GM04504 (cell line): Measurements from ENCODE around the gene PRR7.

ENCODE experiments used
- DNase-seq: peaks from one replicate; pipeline ENCODE4 v3.0.0-alpha.2; 2012; ENCODE audit warnings: low read depth

Gene PRR7

DNA sequence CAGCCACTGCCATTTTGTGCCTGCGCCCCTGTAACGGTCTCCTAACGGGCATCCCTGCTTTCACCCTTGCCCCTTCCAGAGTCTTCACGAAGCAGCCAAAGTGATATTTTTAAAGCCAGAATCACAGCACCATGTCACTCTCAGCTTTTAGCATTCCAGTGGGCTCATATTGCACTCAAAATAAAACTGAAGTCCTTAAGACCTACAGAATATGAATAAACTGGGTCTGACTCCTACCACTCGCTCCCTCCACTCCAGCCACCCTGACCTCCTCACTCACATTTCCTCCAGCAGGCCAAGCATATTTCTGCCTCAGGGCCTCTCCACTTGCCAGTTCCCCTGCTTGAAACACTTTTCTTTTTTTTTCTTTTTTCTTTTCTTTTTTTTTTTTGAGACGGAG is 53.2 kb downstream of the PRR7 start:
- DNase-seq, result no peak

DNA sequence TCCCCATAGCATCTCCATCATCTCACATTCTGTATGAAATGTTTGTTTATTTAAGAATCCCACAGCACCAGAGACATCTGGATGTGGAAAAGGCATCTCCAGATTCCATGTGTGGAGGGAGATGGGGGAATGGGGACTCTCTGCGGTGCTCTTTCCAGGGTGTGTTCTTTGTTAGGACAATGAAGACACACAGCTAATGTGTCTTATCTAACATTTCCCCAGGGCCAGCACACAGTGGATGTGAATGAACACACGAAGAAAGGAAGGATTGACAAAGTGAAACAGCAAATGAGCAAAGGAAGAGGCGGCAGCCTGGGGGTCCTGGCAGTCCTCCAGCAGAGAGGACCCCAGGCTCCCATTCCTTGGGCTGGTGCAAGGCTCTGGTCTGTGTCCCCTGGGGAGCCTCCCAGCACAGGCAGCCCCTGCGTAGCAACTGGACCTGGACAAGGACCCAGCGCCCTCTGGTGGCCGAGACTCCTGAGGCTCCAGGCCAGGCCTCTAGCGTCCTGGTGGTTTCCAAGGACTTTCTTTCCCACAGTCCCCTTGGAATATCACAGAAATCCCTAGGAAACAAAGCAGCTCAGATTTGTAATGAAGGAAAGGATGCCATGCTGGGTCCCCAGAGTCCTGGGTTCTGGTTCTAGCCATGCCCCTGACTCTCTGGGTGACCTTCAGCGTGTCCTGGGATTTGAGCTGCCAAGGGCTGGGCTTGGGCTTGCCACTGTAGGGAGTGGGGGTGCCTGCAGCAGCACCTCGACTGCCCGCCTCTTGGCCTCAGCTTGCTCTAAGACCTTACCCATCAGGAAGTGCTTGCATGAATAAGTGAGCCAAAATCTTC is 54.3 kb downstream of the PRR7 start:
- DNase-seq, result no peak

DNA sequence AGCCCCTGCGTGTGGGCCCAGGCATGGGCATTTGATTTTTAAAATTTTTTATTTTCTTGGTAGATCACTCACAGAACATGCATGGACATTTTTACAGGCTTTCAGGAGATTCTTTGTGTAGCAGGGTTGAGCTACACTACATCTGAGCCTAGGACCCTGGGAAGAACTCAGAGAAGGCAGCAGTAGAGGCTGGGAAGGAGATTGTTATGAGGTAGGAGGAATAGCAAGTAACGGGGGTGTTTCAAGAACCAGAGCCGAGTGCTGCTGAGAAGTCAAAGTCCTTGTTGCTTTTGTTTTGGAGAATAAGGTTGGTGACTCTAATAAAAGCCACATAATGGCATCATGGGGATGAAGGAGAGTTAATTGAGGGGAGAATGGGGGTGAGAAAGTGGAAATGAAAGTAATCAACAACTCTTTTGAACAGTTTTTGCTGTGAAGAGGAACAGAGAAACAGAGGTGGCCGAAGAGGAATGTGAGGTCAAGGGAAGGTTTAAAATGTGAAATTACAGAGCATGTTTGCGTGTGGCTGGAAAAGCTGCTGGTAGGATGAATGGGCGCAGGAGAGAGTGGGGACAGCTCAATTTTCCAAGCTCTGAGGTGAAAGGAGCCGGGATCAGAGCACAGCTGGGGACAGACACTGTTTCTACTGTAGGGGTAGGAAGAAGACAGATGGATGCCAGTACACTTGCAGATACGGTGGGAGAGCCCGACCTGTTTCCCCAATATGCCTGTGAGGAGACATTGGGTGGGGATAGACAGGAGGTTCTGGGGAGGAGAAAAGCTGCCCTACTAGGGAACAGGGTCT is 55.5 kb downstream of the PRR7 start:
- no peak for DNase-seq

DNA sequence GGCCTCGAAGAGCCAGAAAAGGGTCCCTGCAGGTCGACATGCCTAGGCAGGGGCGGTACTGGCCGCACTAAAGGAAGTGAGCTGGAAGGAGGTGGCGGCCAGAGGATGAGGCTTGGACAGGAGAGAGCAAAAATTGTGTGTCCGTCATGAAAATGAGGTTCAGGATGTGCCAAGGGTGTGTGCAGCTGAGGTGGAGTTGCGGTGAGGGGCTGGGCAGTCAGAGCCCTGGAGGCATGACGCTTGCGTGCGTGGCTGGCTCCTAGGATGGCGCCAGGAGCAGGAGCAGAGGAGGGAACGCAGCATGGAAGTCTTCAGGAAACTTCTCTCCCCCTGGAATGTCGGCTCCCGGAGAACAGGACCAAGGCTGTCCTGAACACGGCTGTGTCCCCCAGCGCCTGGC is 56.3 kb downstream of the PRR7 start:
- no peak for DNase-seq

DNA sequence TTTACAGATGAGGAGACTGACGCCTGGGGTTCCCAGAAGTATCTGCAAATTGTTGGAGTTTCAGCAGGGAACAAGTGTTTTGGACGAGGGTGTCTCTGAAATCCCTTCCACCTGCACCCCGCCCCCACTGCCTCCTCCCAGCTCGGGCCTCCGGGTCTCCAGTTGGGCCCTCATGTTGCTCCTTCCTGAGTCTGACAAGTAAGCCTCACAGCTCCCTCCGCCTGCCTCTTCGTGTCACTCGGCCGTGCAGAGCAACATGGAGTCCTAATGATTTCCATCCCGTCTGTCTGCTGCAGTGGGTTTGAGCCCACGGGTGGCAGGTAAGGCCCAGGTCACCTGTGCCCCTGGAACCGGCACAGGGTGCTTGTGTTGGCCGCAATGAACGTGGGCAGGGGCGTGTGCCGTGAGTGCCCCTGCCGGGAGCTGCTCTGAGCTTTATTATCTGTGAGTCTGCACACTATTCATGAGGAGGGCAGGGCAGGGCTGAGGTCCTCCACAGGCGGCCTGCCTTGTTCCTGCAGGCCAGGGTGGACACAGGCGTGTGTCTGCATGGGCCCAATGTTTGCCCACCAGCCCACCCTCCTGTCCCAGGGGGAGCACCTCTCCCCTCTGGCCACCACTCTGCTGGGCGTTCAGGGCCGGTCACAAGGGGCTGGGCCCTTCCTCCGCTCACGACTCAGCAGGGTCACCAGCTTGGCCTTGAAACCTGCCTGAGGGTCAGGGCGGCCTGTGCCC is 56.9 kb downstream of the PRR7 start:
- DNase-seq, result no peak

DNA sequence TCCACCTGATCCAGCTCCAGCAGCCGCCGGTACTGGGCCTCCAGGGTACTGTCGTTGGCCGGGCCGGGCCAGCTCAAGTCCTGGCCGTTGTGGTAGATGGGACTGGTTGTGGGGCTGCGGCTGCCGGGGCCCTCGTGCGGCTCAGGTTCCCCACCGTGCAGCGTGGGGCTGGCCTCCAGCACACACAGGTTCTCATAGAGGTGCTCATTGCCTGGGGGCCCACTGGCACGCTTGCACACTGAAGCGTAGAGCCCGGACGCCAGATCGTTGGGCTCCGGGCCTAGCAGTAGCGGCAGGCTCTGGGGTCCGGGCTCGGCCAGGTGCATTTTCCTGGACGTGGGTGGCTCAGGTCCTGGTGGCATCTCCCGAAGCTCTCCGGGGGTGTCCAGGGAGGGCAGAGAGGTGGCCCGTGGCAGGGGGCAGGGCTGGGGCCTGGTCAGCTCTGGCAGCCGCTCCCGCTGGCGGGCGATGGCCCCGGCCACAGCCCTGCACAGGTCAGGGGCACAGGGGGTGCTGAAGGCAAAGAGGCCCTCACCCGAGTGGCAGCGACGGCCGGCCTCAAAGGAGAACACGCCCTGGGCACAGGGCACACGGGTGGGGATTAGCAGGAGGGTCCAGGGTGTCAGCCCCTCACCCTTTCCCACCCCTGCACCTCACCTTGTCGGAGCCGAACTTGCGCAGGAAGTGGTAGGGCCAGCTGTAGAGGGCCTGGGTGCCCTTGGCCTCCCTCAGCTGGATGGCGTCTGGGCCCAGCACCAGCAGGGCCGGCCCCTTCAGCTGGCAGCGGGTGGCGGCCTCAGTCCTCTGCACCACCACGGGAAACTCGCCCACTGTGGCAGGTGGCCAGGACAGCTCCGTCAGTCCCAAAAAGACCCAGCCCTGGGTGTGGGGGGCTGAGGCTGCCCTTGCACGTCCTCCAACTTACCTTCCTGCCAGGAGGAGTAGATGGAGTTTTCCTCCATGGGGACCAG is 57.8 kb downstream of the PRR7 start:
- no peak for DNase-seq

DNA sequence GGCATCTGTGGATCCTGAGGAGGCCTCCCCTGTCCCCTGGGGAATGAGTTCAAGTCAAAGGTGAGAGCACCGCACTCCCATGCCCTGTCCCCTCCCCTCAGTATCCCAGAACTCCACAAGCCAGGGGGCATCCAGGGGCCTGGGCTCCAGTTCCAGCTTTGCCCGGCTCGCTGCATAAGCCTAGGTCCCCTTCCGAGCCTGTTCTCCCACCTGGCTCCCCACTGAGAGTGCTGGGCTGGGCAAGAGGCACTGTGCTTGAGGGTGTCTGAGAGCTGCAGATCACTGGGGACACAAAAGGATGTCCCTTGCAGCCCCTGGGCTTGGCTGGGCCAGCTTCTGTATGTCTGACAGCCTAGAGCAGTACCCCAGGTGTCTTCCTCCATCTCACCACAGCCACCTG is 58.5 kb downstream of the PRR7 start:
- DNase-seq, result no peak
